HFFc6 (cell line): Measurements from ENCODE around the gene CCSER1. TPM values are rescaled to one million over a fixed set of nuclear protein-coding genes. Genes with fewer than 3 reads are reported as not detected.
"Not testable (repeated sequence)": the region's sequence is repeated elsewhere in the genome, so short reads cannot be mapped to it uniquely, and the experiment has no call there.

Experiments
- DNase-seq: peaks from one replicate; pipeline ENCODE4 v3.0.0-alpha.2; 2018
- H3K27ac Mint-ChIP-seq: 2 replicates; pipeline ENCODE4 v1.8.0; 2020; ENCODE audit warnings: mild to moderate bottlenecking, mixed read lengths
- H3K27me3 Mint-ChIP-seq: 2 replicates; pipeline ENCODE4 v1.8.0; 2021; ENCODE audit warnings: mild to moderate bottlenecking, moderate library complexity, mixed read lengths; ENCODE audit not compliant: insufficient read depth
- H3K36me3 Mint-ChIP-seq: 2 replicates; pipeline ENCODE4 v1.8.0; 2021; ENCODE audit warnings: low read depth, mixed read lengths
- H3K4me1 Mint-ChIP-seq: 2 replicates; pipeline ENCODE4 v1.8.0; 2020; ENCODE audit warnings: low read depth, mixed read lengths
- H3K4me3 Mint-ChIP-seq: 2 replicates; pipeline ENCODE4 v1.8.0; 2020; ENCODE audit warnings: mild to moderate bottlenecking, moderate library complexity, mixed read lengths
- H3K9me3 Mint-ChIP-seq: 2 replicates; pipeline ENCODE4 v1.8.0; 2020; ENCODE audit warnings: mild to moderate bottlenecking, mixed read lengths
- CTCF ChIP-seq: fragments of 200-600 bp; sonication (generic); IDR thresholded peaks from 2 replicates; pipeline ENCODE4 v1.5.0; 2021; ENCODE audit warnings: antibody characterized with exemption, mild to moderate bottlenecking
- total RNA-seq, 6 experiments: library from RNA; stranded (reverse); fragmentation: NEBNext Ultra II Directional; extraction: Animal tissue kit (Norgen Biotek cat#: 25700); gene quantifications; 2 replicates in 1 of 6; 3 replicates in 5 of 6; pipeline ENCODE4 v1.2.3, GENCODE V29; 2021

CCSER1 gene
- total RNA-seq, 6 experiments from 2014 or later: not detected

- no peak for TF ChIP-seq CTCF
- Mint-ChIP-seq H3K4me1 (no peaks in the 10 kb centered on the region), H3K9me3 (peaks cover 31% of the 10 kb centered on the region), H3K27ac (no peak overlapping the region), H3K4me3 (no peak overlapping the region), H3K27me3 (no peaks in the 10 kb centered on the region; the same call in 1 of the 2 replicates), H3K36me3 (no peaks in the 10 kb centered on the region; the same call in 1 of the 2 replicates)
- DNase-seq: no peak
Observed at GRCh38 chr4:91359041-91360031, 1232.1 kb downstream of the CCSER1 start.

- Mint-ChIP-seq H3K9me3 (peaks cover 31% of the 10 kb centered on the region), H3K4me3 (no peak overlapping the region)
Observed at GRCh38 chr4:91362125-91362524, 1234.9 kb downstream of the CCSER1 start.

DNA sequence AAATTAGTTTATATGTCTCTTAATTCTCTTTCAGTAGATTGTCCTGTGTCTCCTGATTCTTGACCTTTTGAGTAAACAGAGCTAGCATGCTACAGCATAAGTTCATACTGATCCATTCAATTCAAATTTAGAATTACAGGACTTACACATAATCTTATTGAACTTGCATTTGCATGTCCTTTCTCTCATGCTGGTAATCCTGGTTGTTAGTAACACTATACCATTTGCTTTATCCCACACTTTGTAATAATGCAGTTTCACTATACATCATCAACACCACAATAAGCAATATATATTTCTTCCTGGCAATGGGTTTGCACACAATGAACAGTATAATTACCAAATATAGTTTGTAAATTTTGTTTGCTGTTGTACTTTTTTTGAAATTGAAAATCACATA, 1239.4 kb downstream of the CCSER1 start:
- TF ChIP-seq CTCF: no peak
- DNase-seq: no peak
- Mint-ChIP-seq H3K9me3 (peaks cover 11% of the 10 kb centered on the region), H3K27ac (no peak overlapping the region), H3K4me1 (no peaks in the 10 kb centered on the region), H3K36me3 (no peaks in the 10 kb centered on the region), H3K27me3 (no peaks in the 10 kb centered on the region), H3K4me3 (no peak overlapping the region)

More at GRCh38 chr4:91362125-91362524, 1234.9 kb downstream of the CCSER1 start:
- TF ChIP-seq CTCF: no peak
- Mint-ChIP-seq H3K27me3 (no peaks in the 10 kb centered on the region), H3K4me1 (no peaks in the 10 kb centered on the region), H3K27ac (no peak overlapping the region), H3K36me3 (no peaks in the 10 kb centered on the region; the same call in 1 of the 2 replicates)
- no peak for DNase-seq

DNA sequence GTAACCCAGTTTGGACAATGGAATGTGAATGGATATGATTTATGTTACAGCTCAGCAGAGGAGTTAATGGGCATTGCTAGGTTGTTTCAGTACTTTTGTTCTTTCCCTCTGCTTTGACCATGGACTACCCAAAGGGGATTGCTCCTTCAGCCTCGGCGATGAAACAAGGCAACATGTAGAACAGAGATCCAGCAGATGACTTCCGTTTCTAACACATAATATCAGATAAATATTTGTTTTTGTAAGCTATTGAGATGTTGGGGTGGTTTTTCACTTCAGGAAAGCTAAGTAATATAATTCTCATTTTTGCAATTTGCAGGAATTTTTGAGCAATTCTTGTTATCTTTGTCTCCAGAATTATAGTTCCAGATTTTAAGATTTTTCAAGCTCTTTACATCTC, 1241.9 kb downstream of the CCSER1 start:
- no peaks in the 10 kb centered on the region for H3K36me3 Mint-ChIP-seq
- H3K9me3 Mint-ChIP-seq: peaks cover 7% of the 10 kb centered on the region
- H3K4me1 Mint-ChIP-seq: no peaks in the 10 kb centered on the region
- no peak for DNase-seq
- no peaks in the 10 kb centered on the region for H3K27me3 Mint-ChIP-seq
- no peak overlapping the region for H3K4me3 Mint-ChIP-seq
- no peak overlapping the region for H3K27ac Mint-ChIP-seq
- no peak for TF ChIP-seq CTCF

GRCh38 chr4:91373546-91373945, 1246.4 kb downstream of the CCSER1 start:
- DNase-seq: no peak
- Mint-ChIP-seq H3K27me3 (no peaks in the 10 kb centered on the region), H3K27ac (no peak overlapping the region), H3K4me3 (no peak overlapping the region), H3K36me3 (no peaks in the 10 kb centered on the region), H3K9me3 (peaks cover 24% of the 10 kb centered on the region), H3K4me1 (no peaks in the 10 kb centered on the region)
- TF ChIP-seq CTCF: no peak

- not testable (repeated sequence) for H3K27ac Mint-ChIP-seq, H3K4me3 Mint-ChIP-seq, H3K36me3 Mint-ChIP-seq, DNase-seq, H3K27me3 Mint-ChIP-seq, H3K4me1 Mint-ChIP-seq
- H3K9me3 Mint-ChIP-seq: peaks cover 44% of the 10 kb centered on the region
Observed at GRCh38 chr4:91405431-91405830, 1278.2 kb downstream of the CCSER1 start.
